SK-N-SH (cell line): ENCODE data around the gene CCNY. TPM values are rescaled to one million over a fixed set of nuclear protein-coding genes. Genes with fewer than 3 reads are reported as not detected.

Experiments
- CTCF ChIA-PET: fragments of 300-600, 350-600 bp; formaldehyde crosslinking; extraction: SDS; loops from one replicate; lab custom pipeline; 2021; lab: Yijun Ruan, JAX
- POLR2A ChIA-PET: fragments of 350-600 bp; sonication (Branson Sonifier 250); formaldehyde crosslinking; extraction: SDS; loops from one replicate; lab custom pipeline; 2020; ENCODE audit warnings: antibody characterized with exemption, inconsistent platforms; lab: Yijun Ruan, JAX
- DNase-seq: peaks from one replicate; pipeline ENCODE4 v3.0.0; 2012
- H2AFZ ChIP-seq: fragments of 200-600 bp; sonication (generic); 2 replicates; pipeline ENCODE4 v1.8.1; 2016; ENCODE audit warnings: antibody characterized with exemption, mild to moderate bottlenecking, low read depth
- H3F3A ChIP-seq: fragments of 200-600 bp; sonication (generic); replicated peaks from 2 replicates; pipeline ENCODE3; 2016; ENCODE audit warnings: antibody characterized with exemption, mild to moderate bottlenecking; ENCODE audit not compliant: insufficient read depth
- H3K27ac ChIP-seq, 2 experiments: fragments of 200-500 bp in 1 of 2; fragments of 200-600 bp in 1 of 2; sonication (Bioruptor generic) in 1 of 2; sonication (generic), shearing (Covaris generic) in 1 of 2; 2 replicates each; pipeline versions ENCODE4 v1.5.1 to v1.6.1; 2014 to 2016; ENCODE audit warnings: low read depth in 2 of 2, inconsistent platforms in 1 of 2, low read length in 1 of 2, mild to moderate bottlenecking in 1 of 2, mixed read lengths in 1 of 2
- H3K27me3 ChIP-seq: fragments of 200-600 bp; sonication (generic), shearing (Covaris generic); 2 replicates; pipeline ENCODE4 v1.6.1; 2016; ENCODE audit warnings: mixed run types; ENCODE audit not compliant: insufficient read depth
- H3K36me3 ChIP-seq, 2 experiments: fragments of 200-500 bp in 1 of 2; fragments of 200-600 bp in 1 of 2; sonication (Bioruptor generic) in 1 of 2; sonication (generic) in 1 of 2; replicated peaks in 1 of 2; 2 replicates each; pipeline versions ENCODE3 to v1.5.1; 2014 to 2016; ENCODE audit warnings: low read length in 1 of 2, mild to moderate bottlenecking in 1 of 2; ENCODE audit not compliant: insufficient read depth in 2 of 2, control insufficient read depth in 1 of 2
- H3K4me1 ChIP-seq, 2 experiments: fragments of 200-500 bp in 1 of 2; fragments of 200-600 bp in 1 of 2; sonication (Bioruptor generic) in 1 of 2; sonication (generic), shearing (Covaris generic) in 1 of 2; 2 replicates each; pipeline versions ENCODE4 v1.5.1 to v1.6.1; 2014 to 2016; ENCODE audit warnings: low read depth in 1 of 2, low read length in 1 of 2, mixed run types in 1 of 2; ENCODE audit not compliant: insufficient read depth in 2 of 2, control insufficient read depth in 1 of 2
- H3K4me2 ChIP-seq: fragments of 200-600 bp; sonication (generic), shearing (Covaris generic); 2 replicates; pipeline ENCODE4 v1.6.1; 2017; ENCODE audit warnings: mixed run types
- H3K4me3 ChIP-seq, 2 experiments: fragments of 200-500 bp in 1 of 2; fragments of 200-600 bp in 1 of 2; sonication (Bioruptor generic) in 1 of 2; sonication (generic), shearing (Covaris generic) in 1 of 2; 2 replicates each; pipeline versions ENCODE4 v1.5.1 to v1.8.1; 2014 to 2016; ENCODE audit warnings: low read depth in 2 of 2, inconsistent platforms in 1 of 2, low read length in 1 of 2, mild to moderate bottlenecking in 1 of 2, mixed read lengths in 1 of 2, moderate library complexity in 1 of 2
- H3K79me2 ChIP-seq: fragments of 200-600 bp; sonication (generic); 2 replicates; pipeline ENCODE4 v1.8.1; 2017; ENCODE audit warnings: mild to moderate bottlenecking; ENCODE audit not compliant: insufficient read depth
- H3K9ac ChIP-seq: fragments of 200-600 bp; sonication (generic); 2 replicates; pipeline ENCODE4 v1.6.1; 2017; ENCODE audit warnings: mixed run types
- H3K9me2 ChIP-seq: fragments of 200-600 bp; sonication (generic); 2 replicates; pipeline ENCODE4 v1.6.1; 2017; ENCODE audit warnings: mixed run types
- H3K9me3 ChIP-seq: fragments of 200-600 bp; sonication (generic); 2 replicates; pipeline ENCODE4 v1.6.1; 2017; ENCODE audit warnings: mixed run types, mild to moderate bottlenecking, moderate library complexity
- H4K20me1 ChIP-seq: fragments of 200-600 bp; sonication (generic); 2 replicates; pipeline ENCODE4 v1.6.1; 2017; ENCODE audit warnings: mild to moderate bottlenecking, mixed run types; ENCODE audit not compliant: insufficient read depth
- ELF1 ChIP-seq: IDR thresholded peaks from 2 replicates; pipeline ENCODE4 v1.4.0; 2012
- EP300 ChIP-seq, 2 experiments: IDR thresholded peaks; 2 replicates each; pipeline versions ENCODE4 v1.4.0 to v1.6.1; 2012; ENCODE audit warnings: borderline replicate concordance in 1 of 2, low read depth in 1 of 2, low read length in 1 of 2
- EZH2phosphoT487 ChIP-seq: fragments of 200-600 bp; sonication (generic); IDR thresholded peaks from 2 replicates; pipeline ENCODE4 v1.6.1; 2017; ENCODE audit warnings: low read depth, mixed run types, mild to moderate bottlenecking, antibody characterized with exemption, moderate library complexity, borderline replicate concordance
- FOSL2 ChIP-seq: IDR thresholded peaks from 2 replicates; pipeline ENCODE4 v1.4.0; 2012; ENCODE audit warnings: low read depth, mild to moderate bottlenecking, moderate library complexity, borderline replicate concordance
- GABPA ChIP-seq: IDR thresholded peaks from 2 replicates; pipeline ENCODE4 v1.4.0; 2012; ENCODE audit warnings: low read depth, mild to moderate bottlenecking
- GATA2 ChIP-seq: sonication (generic); formaldehyde crosslinking; IDR thresholded peaks from 2 replicates; pipeline ENCODE4 v1.5.0; 2020; ENCODE audit warnings: mild to moderate bottlenecking, missing genetic modification reagents
- MAX ChIP-seq: IDR thresholded peaks from 2 replicates; pipeline ENCODE4 v1.4.0; 2012; ENCODE audit warnings: low read depth
- MEF2A ChIP-seq: IDR thresholded peaks from 2 replicates; pipeline ENCODE4 v1.4.0; 2012; ENCODE audit warnings: low read depth, borderline replicate concordance
- NRF1 ChIP-seq: IDR thresholded peaks from 2 replicates; pipeline ENCODE4 v1.6.1; 2012; ENCODE audit warnings: low read depth, mild to moderate bottlenecking, low read length
- PBX3 ChIP-seq: IDR thresholded peaks from 2 replicates; pipeline ENCODE4; 2012
- RCOR1 ChIP-seq: fragments of 150-350 bp; IDR thresholded peaks from 2 replicates; pipeline ENCODE4 v1.6.1; 2017; ENCODE audit warnings: antibody characterized with exemption, low read length
- REST ChIP-seq: IDR thresholded peaks from 2 replicates; pipeline ENCODE4 v1.6.1; 2012; ENCODE audit warnings: mild to moderate bottlenecking, low read depth, low read length, moderate library complexity
- RFX5 ChIP-seq: IDR thresholded peaks from 2 replicates; pipeline ENCODE4 v1.6.1; 2012; ENCODE audit warnings: mild to moderate bottlenecking, improper control_type of control experiment, low read length
- SIN3A ChIP-seq: IDR thresholded peaks from 2 replicates; pipeline ENCODE4 v1.6.1; 2012; ENCODE audit warnings: low read depth, mild to moderate bottlenecking, low read length, moderate library complexity, borderline replicate concordance
- TCF12 ChIP-seq: IDR thresholded peaks from 2 replicates; pipeline ENCODE4 v1.4.0; 2012
- WGBS: methylation state at CpG from one replicate; pipeline ENCODE4 v1.1.6; 2017; ENCODE audit warnings: low lambda C conversion rate; 5-methylcytosine and 5-hydroxymethylcytosine counted together
- polyA plus RNA-seq, 3 experiments: library from polyadenylated mRNA; depleted of rRNA; stranded (reverse); fragments of >200 nt; gene quantifications; 2 replicates each; pipeline ENCODE4 v1.2.3, GENCODE V29; 2012

Gene CCNY
- polyA plus RNA-seq, 1 of the 3 experiments (the other 2 are of a cell fraction) = 29.4 TPM

- Histone ChIP-seq H3K4me3 (no peak overlapping the region), H3K36me3 (peaks cover 19 to 22% of the 10 kb centered on the region in 2 experiments), H3K9ac (no peak overlapping the region), H3K27me3 (no peaks in the 10 kb centered on the region), H3K27ac (no peak overlapping the region), H2AFZ (no peak overlapping the region), H3K9me2 (no peaks in the 10 kb centered on the region), H4K20me1 (no peaks in the 10 kb centered on the region), H3F3A (no peaks in the 10 kb centered on the region), H3K79me2 (no peaks in the 10 kb centered on the region; the same call in 1 of the 2 replicates), H3K9me3 (no peaks in the 10 kb centered on the region), H3K4me1 (peaks cover 0 to 4% of the 10 kb centered on the region in 2 experiments; a peak in 2 of 4 replicates), H3K4me2 (no peak overlapping the region)
- ChIA-PET CTCF (interaction anchor here (1.4 to 3.6 kb wide), 2 partner anchors 10 to 314 kb away, joined by 4 to 22 read pairs; no protein-coding TSS in a partner anchor), POLR2A (no interaction called here)
- TF ChIP-seq FOSL2 = 0 out of 2 replicates have a peak, but pooled peaks have one; percentile 2
- TF ChIP-seq ELF1 = no peak
- no peak for TF ChIP-seq EZH2phosphoT487
- WGBS = 81% methylated on average over 7 of the region's 7 CpGs
- DNase-seq = no peak
Observed at GRCh38 chr10:35552650-35553342, 216.5 kb downstream of the CCNY start.

- no peaks in the 10 kb centered on the region for H4K20me1 ChIP-seq
- no peak overlapping the region for H3K4me2 ChIP-seq
- H2AFZ ChIP-seq = no peak overlapping the region
- peaks cover 19 to 22% of the 10 kb centered on the region in 2 experiments for H3K36me3 ChIP-seq
- POLR2A ChIA-PET = no interaction called here
- 57% methylated on average over 2 of the region's 2 CpGs for WGBS
- H3K27ac ChIP-seq = no peak overlapping the region
- H3K27me3 ChIP-seq = no peaks in the 10 kb centered on the region
- TF ChIP-seq TCF12 (no peak), RFX5 (no peak), GABPA (no peak), PBX3 (no peak), MAX (no peak), SIN3A (no peak), RCOR1 (no peak), NRF1 (no peak), REST (no peak), GATA2 (CRISPR knock-in tag) (no peak), FOSL2 (no peak), MEF2A (no peak), EP300 (IDR thresholded peaks at IDR 0.05; ENCODE audit: borderline replicate concordance in 1 of 2, low read depth in 1 of 2, low read length in 1 of 2) (no peak)
- H3K4me1 ChIP-seq = peaks cover 0 to 4% of the 10 kb centered on the region in 2 experiments; a peak in 2 of 4 replicates
- CTCF ChIA-PET = interaction anchor here (1.4 to 3.6 kb wide), 2 partner anchors 9 to 315 kb away, joined by 4 to 22 read pairs; no protein-coding TSS in a partner anchor
- H3K9ac ChIP-seq = no peak overlapping the region
- peaks cover 3% of the 10 kb centered on the region for H3K79me2 ChIP-seq
- no peaks in the 10 kb centered on the region for H3K9me3 ChIP-seq
- H3K9me2 ChIP-seq = no peaks in the 10 kb centered on the region
- no peak overlapping the region for H3K4me3 ChIP-seq
- no peaks in the 10 kb centered on the region for H3F3A ChIP-seq
- no peak for DNase-seq
Observed at GRCh38 chr10:35554036-35554435, 217.7 kb downstream of the CCNY start.
